ENCODE measurements around the gene MAD1L1. TPM values are rescaled to one million over a fixed set of nuclear protein-coding genes. Genes with fewer than 3 reads are reported as not detected.

Gene MAD1L1
- total RNA-seq, 1 experiment from 2014 or later: 163 TPM

DNA sequence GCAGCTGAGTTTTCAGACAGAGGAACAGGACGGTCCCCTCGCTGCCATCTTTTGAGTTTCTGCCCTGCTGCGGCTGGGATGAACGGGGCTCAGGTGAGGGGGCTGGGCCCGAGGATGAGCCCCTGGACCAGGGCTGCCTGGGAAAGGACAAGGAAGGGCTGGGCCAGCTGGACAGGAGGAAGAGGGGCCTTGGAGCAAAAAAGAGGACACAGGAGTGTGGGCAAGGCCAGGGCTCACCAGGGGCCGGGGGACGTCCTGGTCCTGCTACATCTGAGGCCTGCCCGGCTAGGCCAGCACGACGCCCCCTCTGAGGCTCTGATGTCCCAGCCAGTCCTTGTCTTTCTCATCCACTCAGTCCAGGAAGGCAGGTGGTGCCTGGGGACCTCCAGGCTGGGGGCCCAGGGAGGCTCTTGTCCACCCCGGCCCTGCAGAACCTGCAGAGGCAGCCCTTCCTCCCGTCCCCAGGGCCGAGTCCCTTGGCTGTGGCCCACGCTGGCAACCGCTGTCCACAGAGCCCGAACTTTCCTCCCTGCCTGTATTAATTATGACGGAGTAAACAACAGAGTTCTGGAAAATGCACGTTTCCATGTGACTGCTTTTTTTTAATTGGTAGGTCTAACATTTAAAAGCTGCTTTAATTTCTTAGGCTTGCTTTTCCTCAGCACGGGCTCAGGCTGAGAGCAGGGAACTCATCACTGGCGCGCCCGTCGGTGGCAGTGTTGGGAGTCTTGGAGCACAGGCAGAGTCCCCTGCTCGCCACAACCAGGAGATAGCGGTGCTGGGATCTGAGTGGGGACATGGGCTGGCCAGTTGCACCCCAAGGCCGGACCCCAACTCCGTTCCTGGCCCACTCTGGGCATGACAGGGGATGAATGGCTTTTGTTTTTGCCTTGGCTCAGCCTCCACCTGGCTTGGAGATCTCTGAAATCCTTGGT, 375.0 kb downstream of the MAD1L1 start:
- DNase-seq (ENCODE audit: low spot score): no peak
- in situ Hi-C loops (cut with HindIII; ENCODE audit: low sequenced_read_pairs): no loop called here

DNA sequence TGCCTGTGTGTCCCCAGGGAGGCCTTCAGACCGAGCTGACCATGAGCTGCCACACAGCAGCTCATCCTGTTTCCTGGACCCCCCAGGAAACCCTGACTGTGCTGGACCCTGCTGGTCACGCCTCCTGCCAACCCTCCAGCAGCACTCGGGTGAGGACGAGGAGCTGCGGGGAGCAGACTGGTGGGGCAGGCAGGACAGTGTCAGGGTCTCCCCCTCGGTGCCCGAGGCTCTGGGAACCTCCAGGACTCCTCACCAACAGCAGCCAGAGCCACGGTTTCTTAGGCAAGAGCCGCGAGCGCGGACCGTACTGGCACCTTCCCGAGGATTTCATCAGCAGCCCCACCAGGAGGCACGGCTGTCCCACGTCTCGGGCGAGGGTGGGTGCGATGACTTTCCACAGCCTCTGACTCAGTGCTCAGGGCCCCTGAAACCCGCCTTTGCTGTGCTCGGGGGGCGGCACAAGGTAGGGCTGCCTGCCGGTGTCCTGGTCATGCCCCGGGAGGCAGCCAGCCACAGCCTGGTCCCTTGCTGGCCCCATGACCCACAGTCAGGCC, 375.8 kb downstream of the MAD1L1 start:
- in situ Hi-C loops (cut with HindIII; ENCODE audit: low sequenced_read_pairs): no loop called here
- no peak for DNase-seq (ENCODE audit: low spot score)

DNA sequence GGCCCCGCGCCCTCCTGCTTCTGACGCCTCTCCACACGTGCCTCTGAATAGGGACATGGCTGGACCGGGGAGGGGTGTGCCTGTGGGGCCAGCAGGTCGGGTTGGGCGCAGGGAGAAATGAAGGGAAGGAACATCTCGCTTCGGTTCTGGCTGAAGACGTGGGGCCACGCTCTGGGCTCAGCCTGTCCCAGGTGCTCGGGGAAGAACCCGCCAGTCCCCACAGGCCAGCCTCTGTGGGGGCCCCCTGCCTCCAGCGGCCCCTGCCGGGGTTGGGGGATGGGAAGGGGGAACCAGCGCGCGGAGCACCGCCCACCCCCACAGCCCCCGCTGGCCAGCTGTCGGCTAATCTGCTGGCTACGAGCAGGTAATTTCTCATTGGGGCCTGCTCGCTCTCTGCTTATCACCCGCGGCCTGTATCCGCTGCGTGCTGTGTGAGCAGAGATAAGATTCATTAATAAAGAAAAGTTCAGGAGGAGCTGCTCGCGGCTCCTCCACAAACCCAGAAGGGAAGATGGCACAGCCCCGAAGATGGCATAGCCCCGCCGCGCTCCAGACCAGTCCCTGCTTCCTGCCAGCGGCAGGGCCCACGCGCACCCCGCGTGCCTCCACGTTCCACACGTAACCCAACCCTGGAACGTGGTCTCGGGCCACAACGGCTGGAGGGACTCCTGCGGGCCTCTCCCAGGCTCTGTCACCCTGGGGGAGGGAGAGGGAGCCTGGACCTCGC, 376.4 kb downstream of the MAD1L1 start:
- in situ Hi-C loops (cut with HindIII; ENCODE audit: low sequenced_read_pairs): no loop called here

DNA sequence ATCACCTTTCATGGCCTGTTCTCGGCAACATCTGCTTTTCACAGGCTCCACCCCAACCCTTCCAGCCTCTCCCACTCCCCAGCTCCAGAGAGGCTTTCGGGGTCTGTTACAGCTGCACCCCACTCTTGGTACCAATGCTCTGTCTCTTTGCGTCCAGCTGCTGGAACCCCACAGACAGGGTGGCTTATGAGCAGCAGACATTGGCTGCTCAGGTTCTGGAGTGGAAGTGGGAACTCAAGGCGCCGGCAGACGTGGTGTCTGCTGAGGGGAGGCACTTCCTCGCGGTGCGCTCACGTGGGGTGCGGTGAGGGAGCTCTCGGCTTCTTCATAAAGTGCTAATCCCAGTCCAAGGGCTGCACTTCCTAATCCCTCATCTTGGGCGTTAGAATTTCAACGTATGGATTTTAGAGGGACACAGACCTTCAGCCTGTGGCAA, 377.0 kb downstream of the MAD1L1 start:
- DNase-seq (ENCODE audit: low spot score): no peak
- in situ Hi-C loops (cut with HindIII; ENCODE audit: low sequenced_read_pairs): no loop called here

More for the DNA sequence above, 376.4 kb downstream of the MAD1L1 start:
- DNase-seq (ENCODE audit: low spot score): no peak

DNA sequence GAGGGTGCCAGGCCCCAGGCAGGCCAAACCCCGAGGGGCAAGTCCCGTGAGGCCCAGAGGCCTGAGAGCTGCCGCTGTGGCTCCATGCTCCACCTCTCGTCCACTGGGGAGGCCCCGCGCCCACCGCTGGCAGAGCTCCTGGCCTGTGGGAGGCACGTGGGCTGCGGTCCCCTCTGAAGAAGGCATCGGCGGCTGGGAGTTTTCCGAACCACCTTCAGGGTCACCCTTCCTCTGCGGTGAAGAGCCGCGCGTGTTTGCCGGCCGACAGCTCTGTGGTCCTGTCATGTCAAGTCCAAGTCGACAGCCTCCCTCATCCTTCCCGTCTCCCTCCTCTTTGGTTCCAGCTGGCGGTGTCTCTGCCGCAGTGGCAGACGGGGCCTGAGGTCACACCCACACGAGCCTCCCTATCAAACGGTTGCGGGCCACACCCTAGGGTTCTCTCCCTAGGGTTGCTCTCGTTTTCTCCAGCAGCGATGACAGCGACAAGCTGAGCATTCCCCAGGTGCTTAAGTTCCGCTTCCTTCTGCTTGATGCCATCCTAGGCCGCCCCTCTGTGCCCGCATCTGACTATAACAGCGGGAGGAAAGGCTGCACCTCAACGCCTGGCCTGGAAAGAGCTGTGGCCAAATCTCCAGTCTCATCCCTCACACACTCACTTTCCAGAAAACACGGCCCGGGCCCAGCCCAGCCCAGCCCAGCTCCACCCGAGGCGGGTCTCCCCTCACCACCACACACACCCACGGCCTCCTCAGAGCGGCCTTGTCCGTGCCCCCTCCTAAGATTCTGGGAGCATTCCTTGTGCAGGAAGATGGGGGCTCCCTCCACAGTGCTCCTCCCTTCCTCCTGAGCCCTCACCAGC, 377.6 kb downstream of the MAD1L1 start:
- no peak for DNase-seq (ENCODE audit: low spot score)

DNA sequence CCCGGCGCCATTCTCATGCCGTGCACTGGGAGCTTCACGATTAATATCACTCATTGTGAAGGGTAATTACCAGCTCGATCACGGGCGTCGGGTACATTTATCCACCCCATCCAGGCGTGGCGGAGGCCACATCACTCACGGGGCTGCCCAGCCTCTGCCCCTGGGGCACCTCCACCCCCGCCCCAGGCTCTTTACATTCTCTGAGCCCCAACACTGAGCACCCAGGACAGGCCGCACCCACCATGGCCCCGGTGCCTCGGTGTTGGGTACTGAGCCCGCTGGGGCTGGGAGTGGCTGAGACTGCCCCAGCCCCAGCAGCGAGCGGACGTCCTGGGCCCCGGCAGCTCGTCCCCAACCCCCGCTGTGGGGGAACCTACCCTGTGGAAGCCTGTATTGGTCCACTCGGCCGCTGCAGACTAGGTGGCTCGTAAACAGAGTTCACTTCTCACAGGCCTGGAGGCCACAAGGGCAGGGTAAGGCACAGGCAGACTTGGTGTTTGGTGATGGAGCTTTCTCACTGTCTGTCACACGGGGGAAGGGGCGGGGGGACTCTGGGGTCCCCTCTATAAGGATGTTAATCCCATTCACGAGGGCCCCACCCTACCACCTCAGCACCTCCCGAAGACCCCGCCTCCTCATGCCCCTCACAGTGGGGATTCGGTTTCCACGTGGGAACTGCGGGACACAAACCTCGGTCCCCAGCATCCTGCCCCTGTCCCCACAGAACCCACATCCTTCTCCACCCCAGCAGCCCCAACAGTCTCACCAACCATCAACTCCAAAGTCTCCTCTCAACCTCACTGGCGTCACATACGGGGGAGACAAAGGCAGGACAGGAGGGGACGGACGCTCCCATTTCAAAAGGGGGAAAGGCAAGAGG, 378.5 kb downstream of the MAD1L1 start:
- in situ Hi-C loops (cut with HindIII; ENCODE audit: low sequenced_read_pairs): no loop called here

More for the DNA sequence above, 377.6 kb downstream of the MAD1L1 start:
- in situ Hi-C loops (cut with HindIII; ENCODE audit: low sequenced_read_pairs): no loop called here

DNA sequence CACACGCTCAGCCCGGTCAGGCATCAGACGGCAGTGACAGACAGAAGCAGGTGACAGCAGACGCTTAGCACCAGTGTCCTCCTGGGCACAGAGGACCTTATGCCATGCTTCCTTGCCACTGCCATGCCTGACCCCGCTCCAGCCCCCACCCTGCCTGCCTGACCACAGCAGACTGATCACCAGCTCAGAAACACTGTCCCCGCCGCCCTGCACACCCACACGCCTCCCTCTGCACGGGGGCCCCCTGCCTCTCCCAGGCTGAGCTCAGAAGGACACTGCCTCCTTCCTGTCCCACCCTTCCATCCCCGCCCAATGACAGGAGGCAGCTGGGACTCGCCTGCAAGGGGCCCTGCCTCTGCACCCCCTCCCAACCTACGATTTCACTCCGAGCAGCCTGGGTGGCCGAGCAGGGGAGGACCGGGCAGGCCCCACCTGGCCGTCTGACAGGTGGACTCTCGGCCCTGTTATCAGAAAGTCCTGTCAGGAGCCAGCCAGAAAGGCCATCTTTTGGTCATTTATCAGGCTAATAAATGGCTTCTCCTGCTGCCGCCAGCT, 379.2 kb downstream of the MAD1L1 start:
- no peak for DNase-seq (ENCODE audit: low spot score)

More for the DNA sequence above, 378.5 kb downstream of the MAD1L1 start:
- no peak for DNase-seq (ENCODE audit: low spot score)

DNA sequence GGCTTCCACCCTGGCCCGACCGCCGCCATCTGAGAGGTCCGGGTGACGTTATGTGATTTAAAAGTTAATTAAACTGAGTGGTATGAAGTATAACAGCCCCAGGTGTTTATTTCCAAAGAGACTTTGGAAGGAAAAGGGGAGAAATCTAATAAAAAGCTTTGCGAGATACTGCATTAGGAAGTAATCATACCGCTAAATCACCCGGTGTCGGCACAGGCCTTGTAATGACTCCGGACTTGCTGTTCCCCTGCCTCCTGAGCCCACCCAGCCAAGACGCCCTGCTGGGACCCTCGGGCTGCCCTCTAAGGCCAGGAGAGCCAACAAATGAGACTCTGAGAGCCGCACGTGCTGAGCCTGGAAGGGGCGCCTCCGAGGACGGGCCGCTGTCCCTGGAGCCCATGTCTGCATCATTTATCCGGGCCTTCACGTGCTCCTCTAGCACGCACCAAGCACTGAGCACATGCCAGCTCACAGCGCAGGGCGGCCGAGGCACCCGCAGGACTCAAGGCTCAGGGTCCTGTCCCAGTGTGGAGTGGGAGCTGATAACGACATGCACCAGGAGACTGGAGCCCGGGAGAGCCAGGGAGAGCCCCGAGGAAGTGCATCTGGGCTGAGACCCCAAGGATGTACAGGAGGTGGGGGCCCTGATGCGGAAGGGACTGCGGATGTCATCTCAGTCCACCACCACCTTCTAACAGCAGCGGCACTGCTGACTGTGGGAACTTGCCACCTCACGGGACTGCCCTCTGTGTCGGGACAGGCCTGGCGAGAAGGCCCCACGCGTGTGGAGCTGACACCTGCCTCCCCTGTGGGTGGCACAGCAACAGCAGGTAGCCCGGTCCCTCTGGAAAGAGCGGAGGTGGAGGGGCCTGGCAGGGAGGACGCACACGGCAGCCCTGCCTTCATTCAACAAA, 380.0 kb downstream of the MAD1L1 start:
- no peak for DNase-seq (ENCODE audit: low spot score)
- in situ Hi-C loops (cut with HindIII; ENCODE audit: low sequenced_read_pairs): no loop called here

More for the DNA sequence above, 379.2 kb downstream of the MAD1L1 start:
- in situ Hi-C loops (cut with HindIII; ENCODE audit: low sequenced_read_pairs): no loop called here

DNA sequence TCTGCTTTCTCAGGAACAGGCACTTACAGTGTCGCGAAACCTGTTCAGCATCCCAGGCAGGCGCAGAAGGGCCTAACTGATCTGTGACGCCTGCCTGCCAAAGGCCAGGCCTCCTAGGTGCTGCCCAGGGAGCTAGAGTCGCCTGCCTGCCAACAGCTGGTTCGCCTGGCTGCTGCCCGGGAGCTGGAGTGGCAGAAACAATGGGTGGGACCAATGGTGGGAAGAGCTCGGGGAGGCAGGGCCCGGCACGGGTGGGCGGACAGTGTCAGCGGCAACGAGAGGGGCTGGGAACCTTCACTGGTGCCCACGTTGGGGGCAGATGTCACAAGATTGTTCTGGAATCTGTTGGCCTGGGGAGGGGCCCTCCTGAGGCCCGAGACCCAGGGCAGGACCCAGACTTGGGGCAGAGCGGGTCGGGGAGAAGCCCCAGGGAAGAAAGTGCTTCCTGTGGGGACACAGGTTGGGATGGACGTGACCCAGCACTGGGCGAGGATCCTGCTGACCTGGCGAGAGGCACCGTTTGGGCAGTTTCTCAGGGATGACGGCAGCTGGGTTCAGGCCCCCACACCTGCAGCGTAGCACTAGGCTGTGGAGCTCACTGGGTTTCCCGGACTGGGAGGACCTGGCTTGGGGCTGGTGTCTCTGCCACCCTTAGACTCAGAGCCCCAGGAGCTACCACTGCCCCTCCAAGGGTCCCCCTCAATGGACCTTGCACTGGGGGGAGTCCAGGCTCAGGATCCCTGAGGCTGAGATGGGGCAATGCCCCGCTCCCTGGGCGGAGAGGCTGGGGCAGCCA, 380.8 kb downstream of the MAD1L1 start:
- in situ Hi-C loops (cut with HindIII; ENCODE audit: low sequenced_read_pairs): no loop called here
- DNase-seq (ENCODE audit: low spot score): no peak

DNA sequence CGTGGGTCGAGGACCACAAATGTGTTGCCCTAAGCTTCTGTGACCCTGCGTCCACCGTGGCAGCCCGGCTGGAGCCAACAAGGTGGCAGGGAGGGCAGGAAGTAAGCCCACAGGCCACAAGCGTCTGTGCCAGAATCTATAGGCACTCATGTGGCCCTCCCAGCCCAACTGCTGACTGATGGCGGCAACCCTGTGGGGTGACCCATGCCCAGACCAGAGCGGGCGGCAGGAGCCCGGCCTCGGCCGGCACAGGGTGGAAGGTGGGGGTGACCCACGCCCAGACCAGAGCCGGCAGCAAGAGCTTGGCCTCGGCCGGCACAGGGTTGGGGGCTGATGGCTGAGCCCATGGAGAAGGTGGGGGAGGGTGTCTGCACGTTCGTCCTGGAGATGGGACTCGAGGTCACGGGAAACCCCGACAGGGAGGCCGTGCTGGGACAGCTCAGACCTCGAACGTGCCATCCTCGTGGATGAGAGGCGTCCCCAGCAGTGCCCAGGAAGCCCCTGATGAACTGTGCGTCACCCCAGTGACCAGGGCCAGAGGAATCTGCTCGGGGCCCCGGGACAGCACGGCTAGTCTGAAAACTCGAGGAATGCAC, 381.7 kb downstream of the MAD1L1 start:
- no peak for DNase-seq (ENCODE audit: low spot score)
- in situ Hi-C loops (cut with HindIII; ENCODE audit: low sequenced_read_pairs): no loop called here

DNA sequence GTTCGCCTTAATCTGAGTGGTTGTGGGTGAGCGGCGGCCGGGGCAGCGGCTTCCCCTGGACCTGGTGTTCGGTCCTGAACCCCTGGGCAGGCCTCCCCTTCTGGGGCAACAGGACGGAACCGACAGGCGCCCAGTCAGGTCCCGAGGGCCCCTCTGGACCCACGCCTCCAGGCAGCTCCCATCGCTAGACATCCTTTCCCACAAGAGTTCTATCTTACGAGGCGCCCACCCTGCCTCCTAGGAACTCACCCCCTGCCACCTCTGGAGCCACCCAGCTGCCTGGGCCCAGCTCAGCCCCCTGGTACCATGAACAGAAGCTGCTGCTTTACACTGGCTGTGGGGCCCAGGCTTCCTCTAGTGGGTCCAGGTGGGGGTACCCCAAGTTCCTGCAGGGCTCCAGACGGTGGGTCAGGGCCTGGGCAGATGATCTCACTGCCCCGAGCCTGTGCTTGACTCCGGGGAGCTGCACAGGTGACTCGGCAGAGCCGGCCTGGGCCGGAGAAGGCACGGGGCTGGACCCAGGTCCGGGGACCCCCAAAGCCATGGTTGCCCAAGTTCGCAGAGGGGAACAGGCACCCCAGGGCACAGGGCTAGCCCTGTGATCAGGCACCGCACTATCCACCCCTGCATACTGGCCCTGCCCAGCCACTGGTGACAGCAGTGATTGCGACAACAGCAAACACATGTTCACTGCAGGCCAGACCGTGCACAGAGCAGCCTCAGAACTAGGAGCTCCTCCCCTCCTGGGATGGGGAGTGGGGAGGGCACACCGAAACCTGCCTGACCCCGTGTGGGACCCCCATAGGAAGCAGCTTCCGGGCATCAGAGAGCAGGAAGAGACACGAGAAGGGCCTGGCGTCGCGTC, 382.4 kb downstream of the MAD1L1 start:
- in situ Hi-C loops (cut with HindIII; ENCODE audit: low sequenced_read_pairs): no loop called here
- DNase-seq (ENCODE audit: low spot score): no peak

DNA sequence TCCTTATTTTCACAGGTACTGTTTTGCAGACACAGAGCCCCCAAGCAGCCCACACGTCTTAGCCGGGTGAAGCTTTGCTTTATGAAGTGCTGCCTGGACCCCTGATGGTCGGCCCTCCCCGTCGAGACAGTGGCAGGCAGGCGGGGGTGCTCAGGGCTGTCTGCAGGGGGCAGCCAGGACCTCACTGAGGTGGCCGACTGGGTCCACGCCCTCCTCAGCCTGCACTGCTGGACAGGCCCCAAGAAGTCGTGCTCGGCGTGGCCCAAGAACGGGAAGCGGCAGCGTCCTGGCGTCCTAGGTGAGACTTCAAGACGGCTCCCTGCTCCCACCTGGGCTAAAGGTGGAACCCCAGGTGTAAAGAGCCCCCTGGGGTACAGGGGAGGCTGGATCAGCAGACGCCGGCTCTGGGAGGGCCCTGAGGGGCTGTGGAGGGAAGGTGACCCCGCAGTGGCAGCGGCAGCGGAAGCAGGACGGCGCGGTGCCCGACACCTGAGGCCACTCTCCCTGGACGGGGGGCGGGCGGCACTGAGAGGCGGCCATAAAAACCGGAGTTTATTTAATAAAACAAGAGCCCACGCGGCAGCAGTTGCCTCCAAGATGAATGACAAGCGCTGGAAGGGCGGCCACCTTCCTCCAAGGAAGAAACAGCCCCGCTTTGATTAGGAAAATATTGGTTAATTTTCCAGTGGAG, 383.2 kb downstream of the MAD1L1 start:
- DNase-seq (ENCODE audit: low spot score): no peak
- in situ Hi-C loops (cut with HindIII; ENCODE audit: low sequenced_read_pairs): no loop called here

DNA sequence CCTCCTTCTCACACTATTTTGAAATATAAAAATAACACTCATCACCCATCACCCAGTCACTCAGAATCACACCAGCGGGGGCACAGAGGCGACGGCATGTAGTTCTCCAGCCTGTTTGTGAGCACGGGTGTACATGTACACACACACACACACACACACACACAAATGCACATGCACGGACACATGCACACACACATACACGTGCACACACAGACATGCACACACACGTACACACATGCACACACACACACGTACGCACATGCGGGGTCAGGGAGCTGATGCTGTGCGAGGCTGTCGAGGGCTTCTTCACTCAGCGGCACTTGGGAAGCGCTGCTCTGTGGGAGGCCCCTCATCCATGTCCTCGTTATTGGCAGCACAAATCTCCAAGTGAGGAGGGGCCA, 383.8 kb downstream of the MAD1L1 start:
- DNase-seq (ENCODE audit: low spot score): no peak
- in situ Hi-C loops (cut with HindIII; ENCODE audit: low sequenced_read_pairs): no loop called here

DNA sequence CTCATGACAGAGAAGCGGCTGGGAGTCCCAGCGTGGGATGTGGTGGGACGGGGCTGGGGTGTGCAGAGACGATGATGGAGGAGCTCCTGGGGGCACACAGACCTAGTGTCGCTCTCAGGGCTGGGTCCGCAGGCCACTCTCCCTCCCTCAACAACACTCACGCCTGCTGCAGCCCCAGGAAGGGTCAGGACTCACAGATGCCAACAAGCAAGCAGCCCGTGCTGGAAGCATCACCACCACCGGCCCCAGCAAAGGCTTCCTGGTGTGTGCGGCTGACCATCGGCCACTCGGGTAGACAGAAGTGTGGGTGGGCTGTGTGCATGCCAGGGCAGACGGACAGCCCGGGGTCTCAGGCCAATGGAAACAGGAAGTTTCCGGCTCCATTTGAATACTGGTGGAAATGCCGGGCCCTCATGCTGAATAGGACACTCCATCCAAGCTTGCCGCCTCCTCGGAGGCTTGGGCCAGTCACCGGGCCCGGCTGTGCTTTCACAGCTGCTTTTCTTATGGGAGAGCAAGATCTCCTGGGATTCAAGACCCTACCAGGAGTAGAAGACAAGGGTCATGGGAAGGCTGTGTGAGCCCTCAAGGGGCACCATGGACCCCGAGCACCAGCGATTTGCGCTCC, 384.6 kb downstream of the MAD1L1 start:
- DNase-seq (ENCODE audit: low spot score): no peak
- in situ Hi-C loops (cut with HindIII; ENCODE audit: low sequenced_read_pairs): no loop called here

Measured in G401 (cell line).